Right atrium auricular region (tissue), 2 donors: ENCODE results near the gene SLC39A11. TPM values are rescaled to one million over a fixed set of nuclear protein-coding genes. Genes with fewer than 3 reads are reported as not detected.
"Not testable (repeated sequence)": the region's sequence is repeated elsewhere in the genome, so short reads cannot be mapped to it uniquely, and the experiment has no call there.

ENCODE experiments used
- DNase-seq: peaks from one replicate; pipeline ENCODE4 v3.0.0-alpha.2; 2019; ENCODE audit warnings: low spot score
- H3K27ac ChIP-seq, 2 donors: fragments of 200-600 bp; sonication (generic); 1 replicate in 1 of 2; 2 replicates in 1 of 2; pipeline ENCODE4 v1.5.1; 2016 to 2019
- H3K27me3 ChIP-seq, 2 donors: fragments of 200-600 bp; sonication (generic); one replicate each; pipeline versions ENCODE4 v1.5.1 to v1.6.0; 2017 to 2019
- H3K36me3 ChIP-seq: fragments of 200-600 bp; sonication (generic); one replicate; pipeline ENCODE4 v1.5.1; 2016
- H3K4me1 ChIP-seq, 2 donors: fragments of 200-600 bp; sonication (generic); one replicate each; pipeline versions ENCODE4 v1.5.1 to v1.6.0; 2017 to 2019
- H3K4me3 ChIP-seq, 2 donors: fragments of 200-600 bp; sonication (generic); 1 replicate in 1 of 2; 2 replicates in 1 of 2; pipeline ENCODE4 v1.5.1; 2017 to 2019; ENCODE audit warnings: mild to moderate bottlenecking in 1 of 2, moderate library complexity in 1 of 2
- H3K9me3 ChIP-seq, 2 donors: fragments of 200-600 bp; sonication (generic); one replicate each; pipeline ENCODE4 v1.5.1; 2019
- CTCF ChIP-seq, 2 donors: fragments of 200-600 bp; sonication (generic); IDR thresholded peaks; one replicate each; pipeline ENCODE4 v1.5.1; 2019; ENCODE audit warnings: antibody characterized with exemption in 2 of 2
- total RNA-seq, 2 donors: library from RNA; depleted of rRNA; stranded (reverse); fragments of >200 nt; gene quantifications; one replicate each; pipeline ENCODE4 v1.1.0, GENCODE V29; 2016

SLC39A11 gene
- total RNA-seq, 2 donors from 2014 or later, result 7.4 to 15.5 TPM

- no peak for TF ChIP-seq CTCF (IDR thresholded peaks at IDR 0.05)
- no peaks in the 10 kb centered on the region for H3K27me3 ChIP-seq
- H3K4me1 ChIP-seq, result no peaks in the 10 kb centered on the region
- no peaks in the 10 kb centered on the region for H3K36me3 ChIP-seq
- H3K4me3 ChIP-seq, result no peak overlapping the region
- H3K9me3 ChIP-seq, result peaks cover 0 to 5% of the 10 kb centered on the region in 2 donors
- no peak overlapping the region for H3K27ac ChIP-seq
- DNase-seq, result no peak
Observed at GRCh38 chr17:72774236-72774635, 318.3 kb downstream of the SLC39A11 start.

GRCh38 chr17:72773225-72773624 lies 319.3 kb downstream of the SLC39A11 start:
- DNase-seq, H3K9me3 ChIP-seq, H3K36me3 ChIP-seq, H3K4me1 ChIP-seq, H3K4me3 ChIP-seq, H3K27me3 ChIP-seq, H3K27ac ChIP-seq: not testable (repeated sequence)

- Histone ChIP-seq H3K4me1 (no peaks in the 10 kb centered on the region), H3K36me3 (no peaks in the 10 kb centered on the region), H3K27me3 (no peaks in the 10 kb centered on the region), H3K4me3 (no peak overlapping the region), H3K9me3 (peaks cover 0 to 11% of the 10 kb centered on the region in 2 donors), H3K27ac (no peak overlapping the region)
- no peak for DNase-seq
- no peak for TF ChIP-seq CTCF (IDR thresholded peaks at IDR 0.05)
Observed at GRCh38 chr17:72772331-72772821, 320.1 kb downstream of the SLC39A11 start.

- Histone ChIP-seq H3K27ac (no peak overlapping the region), H3K4me3 (no peak overlapping the region), H3K9me3 (peaks cover 0 to 15% of the 10 kb centered on the region in 2 donors), H3K27me3 (no peaks in the 10 kb centered on the region), H3K4me1 (no peaks in the 10 kb centered on the region), H3K36me3 (no peaks in the 10 kb centered on the region)
- TF ChIP-seq CTCF (IDR thresholded peaks at IDR 0.05), result no peak
- DNase-seq, result no peak
Observed at GRCh38 chr17:72771734-72772133, 320.8 kb downstream of the SLC39A11 start.

- H3K4me1 ChIP-seq, result no peaks in the 10 kb centered on the region
- H3K9me3 ChIP-seq, result peaks cover 0 to 15% of the 10 kb centered on the region in 2 donors
- H3K36me3 ChIP-seq, result no peaks in the 10 kb centered on the region
- H3K4me3 ChIP-seq, result no peak overlapping the region
- H3K27ac ChIP-seq, result no peak overlapping the region
- no peak for TF ChIP-seq CTCF (IDR thresholded peaks at IDR 0.05)
- no peaks in the 10 kb centered on the region for H3K27me3 ChIP-seq
- DNase-seq, result no peak
Observed at GRCh38 chr17:72766761-72767356, 325.6 kb downstream of the SLC39A11 start.

- Histone ChIP-seq H3K9me3 (peaks cover 0 to 15% of the 10 kb centered on the region in 2 donors), H3K27ac (no peak overlapping the region), H3K4me1 (no peaks in the 10 kb centered on the region), H3K4me3 (no peak overlapping the region), H3K36me3 (no peaks in the 10 kb centered on the region), H3K27me3 (no peaks in the 10 kb centered on the region)
- TF ChIP-seq CTCF (IDR thresholded peaks at IDR 0.05), result no peak
- no peak for DNase-seq
Observed at GRCh38 chr17:72765368-72766153, 326.9 kb downstream of the SLC39A11 start.
